Nephron progenitor cell (in vitro differentiated cells): ENCODE data around the gene SPNS3.

Source experiments
- DNase-seq: peaks from one replicate; pipeline ENCODE4 v3.0.0; 2021
- H3K27ac Mint-ChIP-seq: 2 replicates; pipeline ENCODE4 v1.8.0; 2021; ENCODE audit warnings: mild to moderate bottlenecking, moderate library complexity, mixed read lengths
- H3K27me3 Mint-ChIP-seq: 2 replicates; pipeline ENCODE4 v1.8.0; 2021; ENCODE audit warnings: mild to moderate bottlenecking, low read depth, mixed read lengths; ENCODE audit not compliant: poor library complexity
- H3K36me3 Mint-ChIP-seq: 2 replicates; pipeline ENCODE4 v1.8.0; 2021; ENCODE audit warnings: low read depth, mixed read lengths
- H3K4me1 Mint-ChIP-seq: 2 replicates; pipeline ENCODE4 v1.8.0; 2021; ENCODE audit warnings: mixed read lengths
- H3K4me3 Mint-ChIP-seq: 2 replicates; pipeline ENCODE4 v1.8.0; 2021; ENCODE audit warnings: mild to moderate bottlenecking, moderate library complexity, mixed read lengths
- H3K9me3 Mint-ChIP-seq: 2 replicates; pipeline ENCODE4 v1.8.0; 2021; ENCODE audit warnings: mild to moderate bottlenecking, moderate library complexity, mixed read lengths
- TF ChIP-seq, protein P1 (sequence below): fragments of 200-600 bp; sonication (generic); IDR thresholded peaks from 2 replicates; pipeline ENCODE4 v1.5.0; 2021; ENCODE audit warnings: antibody characterized with exemption

SPNS3 gene

DNA sequence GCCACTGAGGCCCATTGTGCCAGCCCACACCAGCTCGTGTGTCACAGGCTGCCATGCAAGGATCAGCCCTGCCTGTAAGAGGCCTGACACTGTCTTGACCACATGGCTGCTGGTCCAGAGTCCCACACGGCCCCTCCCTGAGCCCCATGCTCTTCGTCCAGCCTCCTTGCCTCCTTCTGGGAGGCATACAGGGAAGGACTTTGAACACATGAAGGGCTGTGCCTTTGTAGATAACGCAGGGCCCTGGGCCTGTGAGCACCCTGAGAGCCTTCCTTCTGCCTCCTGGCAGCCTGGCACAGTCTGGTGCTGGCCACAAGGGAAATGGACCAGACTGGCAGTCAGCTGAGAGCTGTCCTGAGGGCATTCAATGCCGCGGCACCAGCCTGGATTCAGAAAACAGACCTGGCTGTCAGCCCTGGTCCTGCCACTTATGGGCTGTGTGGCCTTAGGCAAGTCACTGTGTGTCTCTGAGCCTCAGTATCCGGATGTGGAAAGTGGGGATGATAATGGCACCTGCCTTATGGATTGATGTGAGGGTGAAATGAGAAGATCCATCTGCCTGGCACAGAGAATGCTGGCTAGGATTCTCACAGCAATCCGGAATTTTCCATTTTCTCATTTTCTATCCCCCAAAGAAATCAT is 45.7 kb downstream of the SPNS3 start:
- TF ChIP-seq, protein P1, sequence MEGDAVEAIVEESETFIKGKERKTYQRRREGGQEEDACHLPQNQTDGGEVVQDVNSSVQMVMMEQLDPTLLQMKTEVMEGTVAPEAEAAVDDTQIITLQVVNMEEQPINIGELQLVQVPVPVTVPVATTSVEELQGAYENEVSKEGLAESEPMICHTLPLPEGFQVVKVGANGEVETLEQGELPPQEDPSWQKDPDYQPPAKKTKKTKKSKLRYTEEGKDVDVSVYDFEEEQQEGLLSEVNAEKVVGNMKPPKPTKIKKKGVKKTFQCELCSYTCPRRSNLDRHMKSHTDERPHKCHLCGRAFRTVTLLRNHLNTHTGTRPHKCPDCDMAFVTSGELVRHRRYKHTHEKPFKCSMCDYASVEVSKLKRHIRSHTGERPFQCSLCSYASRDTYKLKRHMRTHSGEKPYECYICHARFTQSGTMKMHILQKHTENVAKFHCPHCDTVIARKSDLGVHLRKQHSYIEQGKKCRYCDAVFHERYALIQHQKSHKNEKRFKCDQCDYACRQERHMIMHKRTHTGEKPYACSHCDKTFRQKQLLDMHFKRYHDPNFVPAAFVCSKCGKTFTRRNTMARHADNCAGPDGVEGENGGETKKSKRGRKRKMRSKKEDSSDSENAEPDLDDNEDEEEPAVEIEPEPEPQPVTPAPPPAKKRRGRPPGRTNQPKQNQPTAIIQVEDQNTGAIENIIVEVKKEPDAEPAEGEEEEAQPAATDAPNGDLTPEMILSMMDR: no peak
- Mint-ChIP-seq H3K36me3 (no peaks in the 10 kb centered on the region), H3K27ac (no peak overlapping the region), H3K9me3 (no peaks in the 10 kb centered on the region), H3K4me3 (no peak overlapping the region), H3K4me1 (peaks cover 54% of the 10 kb centered on the region), H3K27me3 (peaks cover 4% of the 10 kb centered on the region)
- no peak for DNase-seq

DNA sequence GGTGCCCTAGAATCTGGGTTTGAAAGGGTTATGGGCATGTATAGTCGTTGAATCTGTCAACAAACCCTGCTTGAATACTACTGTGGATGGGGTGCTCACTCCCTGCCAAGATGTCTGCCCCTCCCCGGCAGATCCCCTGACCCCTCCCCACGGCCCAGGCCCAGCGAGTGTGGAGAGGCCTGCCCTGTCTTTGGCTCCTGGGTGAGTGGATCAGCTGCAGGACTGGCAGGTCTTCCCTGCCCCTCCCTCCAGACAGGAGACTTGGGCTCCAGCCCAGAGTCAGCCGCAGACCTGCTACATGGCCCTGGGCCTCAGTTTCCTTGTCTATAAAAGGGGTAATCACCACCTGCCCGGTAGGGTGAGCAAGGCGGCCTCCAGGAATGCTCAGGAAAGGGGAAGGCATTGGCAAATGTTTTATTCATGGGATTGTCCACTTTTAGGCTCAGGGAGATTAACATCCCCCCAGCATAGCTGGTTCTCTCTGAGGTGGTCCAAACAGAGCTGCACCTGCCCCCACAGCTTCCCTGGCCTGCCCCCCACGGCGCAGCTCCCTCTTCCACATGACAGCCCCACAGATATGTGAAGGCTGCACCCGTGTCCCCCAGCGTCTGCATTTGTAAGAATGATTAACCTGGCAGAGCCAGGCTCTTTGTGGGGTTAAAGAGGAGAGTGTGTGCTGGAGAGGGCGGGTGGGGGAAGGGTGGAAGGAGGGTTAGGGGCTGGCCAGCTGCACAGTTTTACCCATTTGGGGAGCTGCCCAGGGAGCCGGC is 46.4 kb downstream of the SPNS3 start:
- TF ChIP-seq, protein P1: no peak
- no peak for DNase-seq
- Mint-ChIP-seq H3K4me3 (no peak overlapping the region), H3K36me3 (no peaks in the 10 kb centered on the region), H3K4me1 (peaks cover 47% of the 10 kb centered on the region), H3K27ac (no peak overlapping the region), H3K27me3 (peaks cover 4% of the 10 kb centered on the region), H3K9me3 (no peaks in the 10 kb centered on the region)

DNA sequence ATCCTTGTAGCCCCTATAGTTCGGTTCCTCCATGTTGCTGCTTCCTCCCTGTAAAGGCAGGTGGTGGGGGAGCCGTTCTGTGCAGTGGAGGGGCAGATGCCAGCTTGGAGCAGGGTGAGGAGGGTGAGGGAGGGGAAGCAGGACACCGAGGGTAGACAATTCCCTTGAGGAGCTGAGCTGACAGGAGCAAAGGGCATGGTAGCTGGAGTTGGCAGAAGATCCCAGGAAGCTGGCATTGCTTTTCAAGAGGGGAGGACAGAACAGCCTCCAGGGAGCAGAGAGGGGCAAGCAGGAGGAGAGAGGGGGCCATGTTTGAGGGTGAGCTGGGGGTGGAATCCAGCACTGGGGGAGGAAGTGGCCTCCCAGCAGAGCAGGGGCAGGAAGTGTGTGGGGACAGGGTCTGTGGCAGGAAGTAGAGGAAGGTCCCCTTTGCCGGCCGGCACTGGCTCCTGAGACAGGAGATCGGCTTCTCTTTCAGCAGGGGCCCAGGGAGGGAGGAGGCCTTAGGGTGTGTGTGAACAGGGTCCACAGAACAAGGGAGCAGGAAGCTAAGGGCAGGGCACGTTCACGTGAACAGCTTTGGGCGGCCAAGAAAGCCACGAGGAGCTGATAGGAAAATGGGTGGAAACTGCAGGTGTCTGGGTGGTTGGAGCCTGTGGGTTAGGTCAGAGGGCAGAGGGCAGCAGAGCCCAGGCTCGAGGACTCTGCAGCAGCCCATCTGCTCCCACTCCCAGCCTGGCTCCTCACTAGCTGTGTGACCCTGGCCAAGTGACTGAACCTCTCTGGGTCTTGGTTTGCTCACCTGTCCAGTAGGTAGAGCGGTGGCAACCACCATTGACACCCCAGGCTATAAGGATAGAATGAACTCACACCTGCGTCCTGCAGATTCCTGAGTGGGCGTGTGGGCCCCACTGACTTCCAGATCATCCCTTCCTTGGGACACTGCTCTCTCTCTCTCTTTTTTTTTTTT is 47.5 kb downstream of the SPNS3 start:
- peak overlapping the region; percentile 88 for H3K27ac Mint-ChIP-seq
- TF ChIP-seq, protein P1: no peak
- H3K36me3 Mint-ChIP-seq: no peaks in the 10 kb centered on the region
- H3K27me3 Mint-ChIP-seq: peaks cover 8% of the 10 kb centered on the region
- peaks cover 43% of the 10 kb centered on the region for H3K4me1 Mint-ChIP-seq
- H3K9me3 Mint-ChIP-seq: no peaks in the 10 kb centered on the region
- H3K4me3 Mint-ChIP-seq: no peak overlapping the region
- DNase-seq: no peak

DNA sequence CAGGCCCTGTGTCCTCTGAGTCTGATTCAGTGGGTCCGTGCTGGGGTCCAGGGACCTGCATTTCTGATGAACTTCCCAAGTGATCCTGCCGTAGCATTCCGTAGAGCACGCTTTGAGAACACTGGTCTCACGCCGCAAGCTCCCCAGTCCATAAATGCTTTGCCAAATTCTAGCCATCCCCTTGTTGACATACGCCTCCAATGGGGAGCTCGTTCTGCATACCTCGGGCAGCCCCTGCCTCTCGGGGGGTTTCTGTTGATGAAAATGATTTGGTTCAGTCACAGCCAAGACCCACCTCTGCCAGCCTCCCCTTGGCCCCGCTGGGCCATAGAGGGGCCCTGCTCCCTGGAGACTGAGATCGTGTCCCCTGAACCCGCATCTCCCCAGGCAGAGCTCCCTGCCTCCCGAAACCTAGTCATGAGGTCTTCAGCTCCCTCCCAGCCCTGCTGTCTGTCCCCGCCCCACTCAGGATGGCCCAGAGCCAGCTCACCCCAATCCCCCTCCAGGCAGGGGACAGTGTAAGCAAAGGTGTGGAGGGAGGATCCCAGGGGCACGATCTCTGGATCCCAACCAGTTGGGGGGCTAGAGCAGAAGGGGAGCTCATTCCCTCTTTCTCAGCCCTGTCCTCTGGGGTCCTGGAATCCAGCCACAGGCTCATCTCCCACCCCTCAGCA is 48.7 kb downstream of the SPNS3 start:
- TF ChIP-seq, protein P1: no peak
- no peaks in the 10 kb centered on the region for H3K36me3 Mint-ChIP-seq
- no peak for DNase-seq

DNA sequence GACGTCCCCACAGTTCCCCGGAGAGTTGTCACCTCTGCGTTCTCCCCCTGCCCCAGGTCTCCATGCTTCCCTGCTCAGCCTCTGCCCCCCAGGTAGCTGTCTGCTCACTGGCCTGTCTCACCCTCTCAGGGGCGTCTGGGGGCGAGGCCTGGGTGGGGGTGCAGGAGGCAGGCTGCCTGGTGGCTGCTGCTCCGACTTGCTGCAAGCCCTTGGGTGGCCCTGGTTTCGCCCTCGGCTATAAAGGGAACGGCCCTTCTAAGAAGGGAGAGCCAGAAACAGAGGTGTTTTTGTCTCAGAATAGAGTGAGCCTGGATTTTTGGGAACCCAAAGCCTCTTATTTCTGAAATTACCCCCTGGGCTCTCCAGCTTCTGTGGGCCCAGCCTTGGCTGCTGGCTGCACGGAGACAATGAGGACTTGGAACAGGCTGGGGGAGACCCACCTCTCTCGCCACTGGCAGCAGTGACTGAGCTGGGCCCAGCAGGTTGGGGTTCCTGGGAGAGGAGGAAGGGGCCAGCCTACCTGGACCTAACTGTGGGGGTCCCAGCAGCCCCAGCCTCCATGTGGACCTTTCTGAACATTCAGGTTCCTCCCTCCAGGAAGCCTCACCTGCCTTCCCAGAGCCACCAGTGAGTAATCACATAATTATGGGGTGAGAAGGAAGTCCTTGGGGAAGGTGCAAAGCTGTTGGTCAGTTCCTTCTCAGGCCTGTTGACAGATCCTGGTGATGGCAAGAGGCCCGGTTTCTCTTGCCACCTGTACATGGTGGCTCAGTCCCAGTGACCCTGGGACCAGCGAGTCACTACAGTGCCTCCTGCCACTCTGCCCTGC is 49.5 kb downstream of the SPNS3 start:
- Mint-ChIP-seq H3K27me3 (peaks cover 4% of the 10 kb centered on the region), H3K9me3 (no peaks in the 10 kb centered on the region), H3K27ac (no peak overlapping the region), H3K4me3 (no peak overlapping the region), H3K36me3 (no peaks in the 10 kb centered on the region), H3K4me1 (peaks cover 39% of the 10 kb centered on the region)
- no peak for DNase-seq
- TF ChIP-seq, protein P1: no peak

More for the DNA sequence above, 48.7 kb downstream of the SPNS3 start:
- Mint-ChIP-seq H3K27me3 (peaks cover 4% of the 10 kb centered on the region), H3K9me3 (no peaks in the 10 kb centered on the region), H3K4me1 (peaks cover 38% of the 10 kb centered on the region), H3K27ac (no peak overlapping the region), H3K4me3 (no peak overlapping the region)
